GM18868 (cell line): ENCODE measurements around the gene MTA2.

ENCODE experiments used
- ATAC-seq: cut with Tn5 transposase; IDR thresholded peaks from one replicate; pipeline ENCODE4 v1.9.1; 2021; ENCODE audit warnings: mild to moderate bottlenecking, moderate library complexity; ENCODE audit not compliant: unreplicated experiment

MTA2 gene

DNA sequence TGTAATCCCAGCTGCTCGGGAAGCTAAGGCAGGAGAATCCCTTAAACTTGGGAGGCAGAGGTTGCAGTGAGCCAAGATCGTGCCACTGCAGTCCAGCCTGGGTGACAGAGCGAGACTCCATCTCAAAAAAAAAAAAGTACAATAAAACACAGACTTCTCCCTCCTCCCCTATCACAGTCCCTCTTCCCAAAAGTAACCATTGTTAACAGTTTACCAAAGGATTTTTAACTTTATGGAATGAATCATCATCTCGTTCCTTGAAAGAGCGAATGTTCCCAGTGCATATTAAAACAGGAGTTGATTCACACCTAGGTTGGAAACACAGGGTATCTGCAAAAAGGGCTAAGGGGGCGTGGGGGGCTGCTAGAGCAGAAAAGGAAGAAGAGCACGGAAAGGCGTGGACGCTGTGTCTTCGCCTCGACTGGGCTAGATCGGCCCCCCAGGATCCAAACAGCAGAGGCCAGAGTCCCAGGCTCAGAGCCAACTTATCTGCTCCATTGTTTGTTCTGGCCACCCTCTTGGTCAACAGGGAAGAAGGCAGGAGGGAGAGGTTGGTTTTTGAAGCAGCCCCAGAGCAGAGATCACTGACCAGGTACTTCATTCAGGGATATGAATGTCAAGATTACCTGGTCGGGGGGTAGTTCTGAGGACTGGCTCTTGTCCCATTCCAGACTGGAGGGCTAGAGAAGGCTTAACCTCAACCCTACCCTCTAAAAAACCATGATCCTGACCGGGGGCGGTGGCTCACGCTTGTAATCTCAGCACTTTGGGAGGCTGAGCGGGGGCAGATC is 52.9 kb downstream of the MTA2 start:
- no peak for ATAC-seq

- no peak for ATAC-seq
These were observed 53.9 kb downstream of the MTA2 start for GRCh38 chr11:62547691-62548281.

- no peak for ATAC-seq
These were observed 54.6 kb downstream of the MTA2 start for GRCh38 chr11:62546929-62547625.

- ATAC-seq, result no peak
These were observed 55.3 kb downstream of the MTA2 start, which contains the start of gene AHNAK for GRCh38 chr11:62546244-62546928. Gene AHNAK (minus strand): TSS chr11:62546806. CDS start chr11:62536098, 10,708 bp downstream.

DNA sequence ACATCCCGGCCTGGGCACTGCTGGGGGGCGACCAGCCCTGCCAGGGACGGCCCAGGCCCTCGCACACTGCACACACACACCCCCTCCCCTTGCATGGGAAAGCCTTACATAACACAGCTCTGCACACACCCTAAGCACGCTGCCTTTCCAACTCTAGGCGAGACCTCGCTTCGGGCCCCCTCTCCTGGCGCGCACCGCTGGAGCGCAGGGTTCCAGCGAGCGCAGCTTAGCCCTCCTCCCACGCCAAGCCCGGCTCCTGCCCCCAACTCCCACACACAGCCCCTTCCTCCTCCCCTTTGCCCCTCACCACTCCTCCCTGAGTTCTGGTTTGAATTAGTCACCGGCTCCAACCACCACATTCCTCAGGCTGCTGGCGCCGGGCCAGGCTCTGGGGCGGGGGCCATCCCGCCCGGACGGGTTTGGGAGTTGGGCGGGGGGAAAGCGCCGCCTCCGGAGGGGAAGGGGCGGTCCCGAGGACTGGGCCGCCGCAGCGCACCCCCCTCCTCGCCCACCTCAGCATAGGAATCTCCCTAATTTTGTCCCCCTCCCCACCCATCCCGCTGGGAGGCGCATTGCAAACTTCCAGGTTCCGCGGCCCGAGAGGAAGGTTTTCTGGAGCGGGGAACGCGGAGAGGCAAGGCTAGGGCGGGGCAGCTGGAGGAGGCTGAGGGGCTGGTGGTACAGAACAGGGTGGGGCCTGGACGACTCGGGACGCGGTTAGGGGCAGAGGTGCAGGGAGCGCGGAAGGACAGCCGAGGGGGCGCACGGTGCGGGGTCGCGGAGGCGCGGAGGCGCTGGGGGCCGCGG is 56.0 kb downstream of the MTA2 start:
- no peak for ATAC-seq

DNA sequence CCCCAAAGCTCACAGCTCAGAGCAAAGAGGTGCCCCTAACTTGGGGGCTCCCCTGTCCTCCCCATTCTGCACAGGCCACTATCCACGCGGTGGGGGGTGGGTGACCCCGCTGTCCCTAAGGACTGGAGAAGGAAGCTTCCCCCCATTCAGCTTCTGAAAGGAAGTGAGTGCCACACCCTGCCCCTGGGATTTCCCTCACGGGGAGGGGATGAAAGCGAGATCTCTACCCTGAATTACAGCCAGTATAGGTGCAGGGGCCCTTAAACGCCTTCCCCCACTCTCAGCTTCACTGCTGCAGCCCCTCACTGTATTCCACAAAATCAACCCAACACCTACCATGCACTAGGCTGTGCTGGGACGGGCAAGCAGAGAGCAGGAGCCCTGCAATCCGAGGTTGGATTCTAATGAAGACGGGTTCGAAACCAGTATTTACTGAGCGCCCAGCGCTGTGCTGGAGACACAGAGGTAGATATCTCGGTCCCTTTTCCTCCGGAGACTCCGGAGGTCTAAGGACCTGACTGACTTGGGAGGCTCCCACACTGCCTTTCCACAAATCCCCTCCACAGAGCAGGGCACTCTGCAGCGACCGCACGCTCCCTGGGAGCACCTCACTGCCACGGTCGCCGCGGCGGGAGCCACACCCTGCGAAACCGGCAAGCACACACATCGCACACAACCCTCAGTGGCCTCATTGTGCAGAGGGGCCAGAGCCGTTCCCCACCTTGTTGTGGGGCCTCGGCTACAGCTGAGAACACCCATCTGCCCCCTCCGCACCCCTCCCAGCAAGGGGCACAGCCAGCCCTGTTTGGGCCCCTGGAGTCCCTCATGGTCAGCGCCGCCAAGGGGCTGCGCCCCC is 56.9 kb downstream of the MTA2 start:
- ATAC-seq, result no peak

DNA sequence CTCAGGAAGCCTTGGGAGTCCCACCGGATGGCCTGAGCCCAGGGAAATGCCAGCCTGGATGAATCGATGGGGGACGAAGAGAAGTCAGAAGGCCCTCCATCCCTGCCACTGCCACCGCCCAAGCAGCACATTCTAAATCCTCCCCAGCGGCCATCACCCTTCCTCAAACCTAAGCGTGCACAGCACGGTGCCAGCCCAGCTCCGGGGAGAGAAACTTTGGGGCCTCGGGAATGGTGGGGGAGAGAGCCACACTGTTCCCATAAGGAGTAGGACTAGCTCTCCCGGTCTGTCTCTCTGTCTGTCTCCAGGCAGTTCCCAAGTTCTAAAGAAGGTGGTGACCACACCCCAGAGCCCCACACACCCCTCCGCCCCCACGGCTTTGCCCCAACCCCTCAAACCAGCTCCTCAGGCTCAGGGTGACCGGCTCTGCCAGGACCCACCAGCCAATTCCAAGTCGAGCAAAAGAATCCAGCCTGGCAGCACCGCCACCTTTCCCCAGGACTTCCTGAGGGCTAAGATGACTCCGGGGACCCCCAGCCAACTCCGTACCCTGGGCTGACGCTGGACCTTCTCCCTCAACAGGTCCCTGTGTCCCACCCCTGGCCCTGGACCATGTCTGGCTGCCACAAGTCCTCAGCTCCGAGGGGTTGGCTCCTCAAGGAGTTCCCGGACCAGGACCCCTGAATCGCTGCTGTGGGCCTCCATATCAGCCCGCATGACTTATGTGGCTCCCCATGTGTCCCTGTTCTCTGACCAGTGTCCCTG is 57.8 kb downstream of the MTA2 start:
- no peak for ATAC-seq
